Parathyroid adenoma (tissue), 2 donors: ENCODE data around the gene ATF7.

Experiments used
- H2AFZ ChIP-seq: fragments of 300-600 bp; sonication (generic); one replicate; pipeline ENCODE4 v1.7.0; 2017; ENCODE audit warnings: antibody characterized with exemption, mild to moderate bottlenecking
- H3K27ac ChIP-seq: fragments of 300-600 bp; sonication (generic); one replicate; pipeline ENCODE4 v1.7.0; 2017
- H3K27me3 ChIP-seq: fragments of 300-600 bp; sonication (generic); one replicate; pipeline ENCODE4 v1.7.0; 2017; ENCODE audit warnings: low read length; ENCODE audit not compliant: control insufficient read depth, insufficient read depth
- H3K36me3 ChIP-seq: fragments of 300-600 bp; sonication (generic); one replicate; pipeline ENCODE4 v1.7.0; 2017; ENCODE audit warnings: low read length; ENCODE audit not compliant: control insufficient read depth, insufficient read depth
- H3K4me1 ChIP-seq: fragments of 300-600 bp; sonication (generic); one replicate; pipeline ENCODE4 v1.7.0; 2017; ENCODE audit warnings: control low read depth
- H3K4me2 ChIP-seq: fragments of 300-600 bp; sonication (generic); one replicate; pipeline ENCODE4 v1.7.0; 2017; ENCODE audit warnings: low read length
- H3K4me3 ChIP-seq: fragments of 300-600 bp; sonication (generic); one replicate; pipeline ENCODE4 v1.7.0; 2017; ENCODE audit warnings: low read depth, low read length
- H3K79me2 ChIP-seq: fragments of 300-600 bp; sonication (generic); one replicate; pipeline ENCODE4 v1.7.0; 2017; ENCODE audit warnings: control low read depth
- H3K9ac ChIP-seq: fragments of 300-600 bp; sonication (generic); one replicate; pipeline ENCODE4 v1.7.0; 2017; ENCODE audit warnings: mild to moderate bottlenecking
- H3K9me3 ChIP-seq: fragments of 300-600 bp; sonication (generic); one replicate; pipeline ENCODE4 v1.7.0; 2017; ENCODE audit warnings: low read length; ENCODE audit not compliant: control insufficient read depth
- CTCF ChIP-seq: fragments of 300-600 bp; sonication (generic); IDR thresholded peaks from one replicate; pipeline ENCODE4 v1.7.0; 2017; ENCODE audit warnings: antibody characterized with exemption, mild to moderate bottlenecking
- donor health status: primary hyperparathyroidism.

ATF7 gene

GRCh38 chr12:53561590-53561953, 64.6 kb downstream of the ATF7 start:
- H3K9me3 ChIP-seq = no peaks in the 10 kb centered on the region
- TF ChIP-seq CTCF = no peak
- no peak overlapping the region for H3K27ac ChIP-seq
- H3K79me2 ChIP-seq = peaks cover 3% of the 10 kb centered on the region
- H3K4me1 ChIP-seq = no peaks in the 10 kb centered on the region
- H3K4me3 ChIP-seq = no peak overlapping the region
- no peak overlapping the region for H3K4me2 ChIP-seq
- H3K36me3 ChIP-seq = no peaks in the 10 kb centered on the region
- H2AFZ ChIP-seq = no peak overlapping the region
- no peaks in the 10 kb centered on the region for H3K27me3 ChIP-seq
- H3K9ac ChIP-seq = no peak overlapping the region

GRCh38 chr12:53560912-53561589, 65.1 kb downstream of the ATF7 start:
- no peak overlapping the region for H3K4me3 ChIP-seq
- no peak for TF ChIP-seq CTCF
- H3K9ac ChIP-seq = no peak overlapping the region
- no peaks in the 10 kb centered on the region for H3K36me3 ChIP-seq
- H3K27me3 ChIP-seq = no peaks in the 10 kb centered on the region
- no peak overlapping the region for H2AFZ ChIP-seq
- H3K4me1 ChIP-seq = no peaks in the 10 kb centered on the region
- H3K4me2 ChIP-seq = no peak overlapping the region
- no peaks in the 10 kb centered on the region for H3K9me3 ChIP-seq
- no peak overlapping the region for H3K27ac ChIP-seq
- H3K79me2 ChIP-seq = peaks cover 7% of the 10 kb centered on the region

- Histone ChIP-seq H2AFZ (no peak overlapping the region), H3K4me2 (no peak overlapping the region), H3K27ac (no peak overlapping the region), H3K27me3 (no peaks in the 10 kb centered on the region), H3K4me3 (no peak overlapping the region), H3K36me3 (no peaks in the 10 kb centered on the region), H3K79me2 (peaks cover 7% of the 10 kb centered on the region), H3K4me1 (no peaks in the 10 kb centered on the region), H3K9ac (no peak overlapping the region), H3K9me3 (no peaks in the 10 kb centered on the region)
- TF ChIP-seq CTCF = no peak
These were observed 65.8 kb downstream of the ATF7 start for GRCh38 chr12:53560351-53560750.

- Histone ChIP-seq H2AFZ (no peak overlapping the region), H3K9me3 (no peaks in the 10 kb centered on the region), H3K9ac (no peak overlapping the region), H3K27ac (no peak overlapping the region), H3K4me2 (no peak overlapping the region), H3K79me2 (peaks cover 5% of the 10 kb centered on the region), H3K4me3 (no peak overlapping the region), H3K4me1 (no peaks in the 10 kb centered on the region), H3K27me3 (no peaks in the 10 kb centered on the region), H3K36me3 (no peaks in the 10 kb centered on the region)
- TF ChIP-seq CTCF = no peak
These were observed 67.6 kb downstream of the ATF7 start for GRCh38 chr12:53558631-53559030.
